Liver (tissue), 3 donors: ENCODE measurements around the gene CHSY1.

Source experiments
- GABPA ChIP-seq, 2 donors: IDR thresholded peaks in 1 of 2; conservative IDR thresholded peaks in 1 of 2; 2 replicates each; pipeline ENCODE4 v1.6.1; 2016; ENCODE audit warnings: antibody characterized with exemption in 2 of 2, mild to moderate bottlenecking in 1 of 2, moderate library complexity in 1 of 2
- RAD21 ChIP-seq, 2 donors: IDR thresholded peaks; 2 replicates each; pipeline ENCODE4 v1.6.1; 2016; ENCODE audit warnings: antibody characterized with exemption in 2 of 2, mild to moderate bottlenecking in 2 of 2
- TF ChIP-seq, protein P1 (sequence below): fragments of 150-350 bp; IDR thresholded peaks from 2 replicates; pipeline ENCODE4 v1.5.1; 2017; ENCODE audit warnings: improper control_type of control experiment, low read depth, low read length; ENCODE audit not compliant: missing input control
- TF ChIP-seq, protein P2 (sequence below): IDR thresholded peaks from 2 replicates; pipeline ENCODE4 v1.6.1; 2016; ENCODE audit warnings: antibody characterized with exemption
- TF ChIP-seq, protein P3 (sequence below): IDR thresholded peaks from 2 replicates; pipeline ENCODE4 v1.6.1; 2016; ENCODE audit warnings: antibody characterized with exemption, mild to moderate bottlenecking
- donor health status: healthy.
- donor health status: healthy.

DNA sequence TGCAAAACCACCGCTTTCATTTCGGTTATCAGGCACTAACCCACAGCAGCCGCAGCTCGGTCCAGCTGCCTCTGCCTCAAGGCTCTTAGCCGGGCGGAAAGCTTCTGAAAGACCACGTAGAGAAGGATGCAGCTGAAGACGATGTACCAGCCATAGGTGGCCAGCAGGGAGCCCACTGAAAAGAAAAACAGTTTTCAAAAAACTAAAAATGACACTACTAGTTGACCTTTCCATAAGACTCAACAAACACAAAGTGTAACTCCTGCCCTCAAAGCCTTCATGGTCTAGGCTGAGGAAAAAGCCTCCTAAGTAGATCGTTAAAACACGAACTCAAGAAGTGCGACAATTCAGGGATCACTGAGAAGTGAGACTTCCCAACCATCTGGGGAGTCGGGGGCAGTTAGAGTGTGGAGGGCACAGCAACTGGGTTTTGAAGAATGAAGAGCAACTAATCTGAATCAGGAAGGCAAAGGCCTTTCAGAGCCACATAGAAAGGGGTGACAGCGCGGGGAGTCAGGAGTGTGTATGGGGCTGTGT is 24.7 kb upstream of the CHSY1 start:
- TF ChIP-seq, protein P1, sequence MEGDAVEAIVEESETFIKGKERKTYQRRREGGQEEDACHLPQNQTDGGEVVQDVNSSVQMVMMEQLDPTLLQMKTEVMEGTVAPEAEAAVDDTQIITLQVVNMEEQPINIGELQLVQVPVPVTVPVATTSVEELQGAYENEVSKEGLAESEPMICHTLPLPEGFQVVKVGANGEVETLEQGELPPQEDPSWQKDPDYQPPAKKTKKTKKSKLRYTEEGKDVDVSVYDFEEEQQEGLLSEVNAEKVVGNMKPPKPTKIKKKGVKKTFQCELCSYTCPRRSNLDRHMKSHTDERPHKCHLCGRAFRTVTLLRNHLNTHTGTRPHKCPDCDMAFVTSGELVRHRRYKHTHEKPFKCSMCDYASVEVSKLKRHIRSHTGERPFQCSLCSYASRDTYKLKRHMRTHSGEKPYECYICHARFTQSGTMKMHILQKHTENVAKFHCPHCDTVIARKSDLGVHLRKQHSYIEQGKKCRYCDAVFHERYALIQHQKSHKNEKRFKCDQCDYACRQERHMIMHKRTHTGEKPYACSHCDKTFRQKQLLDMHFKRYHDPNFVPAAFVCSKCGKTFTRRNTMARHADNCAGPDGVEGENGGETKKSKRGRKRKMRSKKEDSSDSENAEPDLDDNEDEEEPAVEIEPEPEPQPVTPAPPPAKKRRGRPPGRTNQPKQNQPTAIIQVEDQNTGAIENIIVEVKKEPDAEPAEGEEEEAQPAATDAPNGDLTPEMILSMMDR: peak; percentile 24
- no peak for TF ChIP-seq RAD21 (IDR thresholded peaks at IDR 0.05)
- TF ChIP-seq, protein P2, sequence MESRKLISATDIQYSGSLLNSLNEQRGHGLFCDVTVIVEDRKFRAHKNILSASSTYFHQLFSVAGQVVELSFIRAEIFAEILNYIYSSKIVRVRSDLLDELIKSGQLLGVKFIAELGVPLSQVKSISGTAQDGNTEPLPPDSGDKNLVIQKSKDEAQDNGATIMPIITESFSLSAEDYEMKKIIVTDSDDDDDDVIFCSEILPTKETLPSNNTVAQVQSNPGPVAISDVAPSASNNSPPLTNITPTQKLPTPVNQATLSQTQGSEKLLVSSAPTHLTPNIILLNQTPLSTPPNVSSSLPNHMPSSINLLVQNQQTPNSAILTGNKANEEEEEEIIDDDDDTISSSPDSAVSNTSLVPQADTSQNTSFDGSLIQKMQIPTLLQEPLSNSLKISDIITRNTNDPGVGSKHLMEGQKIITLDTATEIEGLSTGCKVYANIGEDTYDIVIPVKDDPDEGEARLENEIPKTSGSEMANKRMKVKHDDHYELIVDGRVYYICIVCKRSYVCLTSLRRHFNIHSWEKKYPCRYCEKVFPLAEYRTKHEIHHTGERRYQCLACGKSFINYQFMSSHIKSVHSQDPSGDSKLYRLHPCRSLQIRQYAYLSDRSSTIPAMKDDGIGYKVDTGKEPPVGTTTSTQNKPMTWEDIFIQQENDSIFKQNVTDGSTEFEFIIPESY: no peak
- no peak for TF ChIP-seq GABPA (IDR thresholded peaks at IDR 0.05 in 1 of 2, conservative IDR thresholded peaks at IDR 0.05 in 1 of 2)
- TF ChIP-seq, protein P3, sequence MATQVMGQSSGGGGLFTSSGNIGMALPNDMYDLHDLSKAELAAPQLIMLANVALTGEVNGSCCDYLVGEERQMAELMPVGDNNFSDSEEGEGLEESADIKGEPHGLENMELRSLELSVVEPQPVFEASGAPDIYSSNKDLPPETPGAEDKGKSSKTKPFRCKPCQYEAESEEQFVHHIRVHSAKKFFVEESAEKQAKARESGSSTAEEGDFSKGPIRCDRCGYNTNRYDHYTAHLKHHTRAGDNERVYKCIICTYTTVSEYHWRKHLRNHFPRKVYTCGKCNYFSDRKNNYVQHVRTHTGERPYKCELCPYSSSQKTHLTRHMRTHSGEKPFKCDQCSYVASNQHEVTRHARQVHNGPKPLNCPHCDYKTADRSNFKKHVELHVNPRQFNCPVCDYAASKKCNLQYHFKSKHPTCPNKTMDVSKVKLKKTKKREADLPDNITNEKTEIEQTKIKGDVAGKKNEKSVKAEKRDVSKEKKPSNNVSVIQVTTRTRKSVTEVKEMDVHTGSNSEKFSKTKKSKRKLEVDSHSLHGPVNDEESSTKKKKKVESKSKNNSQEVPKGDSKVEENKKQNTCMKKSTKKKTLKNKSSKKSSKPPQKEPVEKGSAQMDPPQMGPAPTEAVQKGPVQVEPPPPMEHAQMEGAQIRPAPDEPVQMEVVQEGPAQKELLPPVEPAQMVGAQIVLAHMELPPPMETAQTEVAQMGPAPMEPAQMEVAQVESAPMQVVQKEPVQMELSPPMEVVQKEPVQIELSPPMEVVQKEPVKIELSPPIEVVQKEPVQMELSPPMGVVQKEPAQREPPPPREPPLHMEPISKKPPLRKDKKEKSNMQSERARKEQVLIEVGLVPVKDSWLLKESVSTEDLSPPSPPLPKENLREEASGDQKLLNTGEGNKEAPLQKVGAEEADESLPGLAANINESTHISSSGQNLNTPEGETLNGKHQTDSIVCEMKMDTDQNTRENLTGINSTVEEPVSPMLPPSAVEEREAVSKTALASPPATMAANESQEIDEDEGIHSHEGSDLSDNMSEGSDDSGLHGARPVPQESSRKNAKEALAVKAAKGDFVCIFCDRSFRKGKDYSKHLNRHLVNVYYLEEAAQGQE: no peak
